ENCODE results near the gene SAG.

Gene SAG

GRCh38 chr2:233353769-233354499 lies 46.3 kb downstream of the SAG start, which contains the start of gene DGKD:
DGKD (plus strand) TSS chr2:233354494; CDS start chr2:233354519, 25 bp downstream.
- Histone ChIP-seq H4K20me1 (ENCODE audit: insufficient read depth, low read length) (no peaks in the 10 kb centered on the region), H3K79me2 (ENCODE audit: low read length) (peaks cover 41% of the 10 kb centered on the region), H3K4me3 (ENCODE audit: low read length) (peak within 1 kb of the TSS; percentile 81), H3K36me3 (replicated peaks; ENCODE audit: insufficient read depth, low read length) (no peaks in the 10 kb centered on the region), H3K27me3 (replicated peaks; ENCODE audit: insufficient read depth, low read length) (no peaks in the 10 kb centered on the region), H3K9me3 (replicated peaks; ENCODE audit: insufficient read depth, low read length) (no peaks in the 10 kb centered on the region), H3K4me1 (ENCODE audit: low read length) (peaks cover 42% of the 10 kb centered on the region), H3K9me2 (replicated peaks; ENCODE audit: insufficient read depth, low read length) (no peaks in the 10 kb centered on the region), H3K4me2 (ENCODE audit: low read depth, low read length) (peak within 1 kb of the TSS; percentile 85), H3K27ac (ENCODE audit: low read length) (peak within 1 kb of the TSS; percentile 78), H3K9ac (ENCODE audit: low read length) (peak within 1 kb of the TSS; percentile 57), H3F3A (ENCODE audit: insufficient read depth, low read length) (peaks cover 9% of the 10 kb centered on the region), H2AFZ (ENCODE audit: low read length) (peak within 1 kb of the TSS; percentile 91)
- DNase-seq: peak; percentile 68
- no peak for TF ChIP-seq EZH2 (optimal IDR thresholded peaks at IDR 0.05; ENCODE audit: low read depth, low read length)
- TF ChIP-seq CTCF (IDR thresholded peaks at IDR 0.05; ENCODE audit: low read length): peak; percentile 14; the same call in 1 of the 2 replicates
- TF ChIP-seq EZH2phosphoT487 (IDR thresholded peaks at IDR 0.05; ENCODE audit: low read length): no peak

GRCh38 chr2:233354500-233354924 lies 46.9 kb downstream of the SAG start:
- Histone ChIP-seq H3K27ac (ENCODE audit: low read length) (no peak overlapping the region), H3K4me2 (ENCODE audit: low read depth, low read length) (no peak overlapping the region), H4K20me1 (ENCODE audit: insufficient read depth, low read length) (no peaks in the 10 kb centered on the region), H3K9me2 (replicated peaks; ENCODE audit: insufficient read depth, low read length) (no peaks in the 10 kb centered on the region), H3K4me1 (ENCODE audit: low read length) (peaks cover 36% of the 10 kb centered on the region), H2AFZ (ENCODE audit: low read length) (no peak overlapping the region), H3F3A (ENCODE audit: insufficient read depth, low read length) (peaks cover 8% of the 10 kb centered on the region), H3K4me3 (ENCODE audit: low read length) (no peak overlapping the region; the same call in 1 of the 2 replicates), H3K27me3 (replicated peaks; ENCODE audit: insufficient read depth, low read length) (no peaks in the 10 kb centered on the region), H3K9ac (ENCODE audit: low read length) (no peak overlapping the region), H3K9me3 (replicated peaks; ENCODE audit: insufficient read depth, low read length) (no peaks in the 10 kb centered on the region), H3K79me2 (ENCODE audit: low read length) (peaks cover 46% of the 10 kb centered on the region), H3K36me3 (replicated peaks; ENCODE audit: insufficient read depth, low read length) (no peaks in the 10 kb centered on the region)
- no peak for DNase-seq
- TF ChIP-seq CTCF (IDR thresholded peaks at IDR 0.05; ENCODE audit: low read length): no peak
- TF ChIP-seq EZH2phosphoT487 (IDR thresholded peaks at IDR 0.05; ENCODE audit: low read length): no peak
- TF ChIP-seq EZH2 (optimal IDR thresholded peaks at IDR 0.05; ENCODE audit: low read depth, low read length): no peak

- peak; percentile 28 for DNase-seq
- H3K79me2 ChIP-seq (ENCODE audit: low read length): peaks cover 52% of the 10 kb centered on the region
These were observed 47.5 kb downstream of the SAG start for GRCh38 chr2:233354971-233355574.

More at GRCh38 chr2:233354971-233355574, 47.5 kb downstream of the SAG start:
- Histone ChIP-seq H4K20me1 (ENCODE audit: insufficient read depth, low read length) (no peaks in the 10 kb centered on the region), H3K9me2 (replicated peaks; ENCODE audit: insufficient read depth, low read length) (no peaks in the 10 kb centered on the region), H3K4me1 (ENCODE audit: low read length) (peaks cover 32% of the 10 kb centered on the region), H3K4me2 (ENCODE audit: low read depth, low read length) (peak overlapping the region; percentile 85), H3K9me3 (replicated peaks; ENCODE audit: insufficient read depth, low read length) (no peaks in the 10 kb centered on the region), H3K9ac (ENCODE audit: low read length) (peak overlapping the region; percentile 57), H3K36me3 (replicated peaks; ENCODE audit: insufficient read depth, low read length) (no peaks in the 10 kb centered on the region), H2AFZ (ENCODE audit: low read length) (peak overlapping the region; percentile 48; the same call in 1 of the 2 replicates), H3K27ac (ENCODE audit: low read length) (no peak overlapping the region), H3K4me3 (ENCODE audit: low read length) (peak overlapping the region; percentile 81), H3K27me3 (replicated peaks; ENCODE audit: insufficient read depth, low read length) (no peaks in the 10 kb centered on the region), H3F3A (ENCODE audit: insufficient read depth, low read length) (peaks cover 6% of the 10 kb centered on the region)
- no peak for TF ChIP-seq CTCF (IDR thresholded peaks at IDR 0.05; ENCODE audit: low read length)
- TF ChIP-seq EZH2phosphoT487 (IDR thresholded peaks at IDR 0.05; ENCODE audit: low read length): no peak
- no peak for TF ChIP-seq EZH2 (optimal IDR thresholded peaks at IDR 0.05; ENCODE audit: low read depth, low read length)

Measured in MM.1S (cell line).